ENCODE measurements around the gene EXOC4. TPM values are rescaled to one million over a fixed set of nuclear protein-coding genes. Genes with fewer than 3 reads are reported as not detected.

Gene EXOC4
- total RNA-seq, 2 donors from 2014 or later: 53.5 to 62.3 TPM

DNA sequence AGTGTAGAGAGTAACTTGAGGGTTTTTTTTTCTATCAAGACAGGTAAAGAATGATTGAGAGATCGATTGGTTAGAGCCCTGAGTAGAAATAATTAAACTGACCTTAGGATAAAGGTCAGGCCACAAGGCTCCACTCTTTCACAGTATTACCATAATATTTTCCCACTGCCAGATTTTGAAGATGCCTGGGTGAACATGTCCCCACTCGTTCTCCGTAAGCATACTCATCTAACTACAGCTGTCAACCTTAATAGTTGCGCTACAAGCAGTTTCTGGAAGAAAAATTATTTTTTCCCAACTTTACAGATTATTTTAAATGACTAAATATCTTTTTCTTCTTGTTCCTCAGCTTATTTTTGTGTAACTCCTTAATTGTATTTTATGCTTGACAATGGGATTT lies 671.1 kb downstream of the EXOC4 start:
- Mint-ChIP-seq H3K4me1 (no peaks in the 10 kb centered on the region), H3K27me3 (no peaks in the 10 kb centered on the region), H3K27ac (no peak overlapping the region), H3K9me3 (no peaks in the 10 kb centered on the region), H3K36me3 (ENCODE audit: low read depth) (peaks cover 30% of the 10 kb centered on the region), H3K4me3 (no peak overlapping the region)
- ATAC-seq (replicated peaks): no peak

DNA sequence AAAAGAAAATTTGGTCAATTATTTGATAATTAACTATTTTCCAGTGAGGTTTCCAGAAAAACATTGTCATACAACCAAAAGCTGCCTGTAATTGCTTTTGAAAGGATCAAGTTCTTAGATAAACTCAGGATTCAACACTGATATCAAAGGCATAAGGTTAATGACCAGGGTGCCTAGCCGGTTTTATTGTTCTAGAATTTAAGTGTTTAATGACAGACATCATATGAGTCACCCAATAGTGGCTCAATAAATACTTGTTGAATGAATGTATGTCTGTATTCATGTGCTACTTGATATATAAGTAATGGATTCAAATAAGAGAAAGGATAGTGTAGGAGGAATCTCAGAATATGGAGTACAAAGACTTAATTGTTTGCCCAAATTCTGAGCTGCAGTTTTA lies 678.2 kb downstream of the EXOC4 start:
- H3K27ac Mint-ChIP-seq: no peak overlapping the region
- H3K9me3 Mint-ChIP-seq: no peaks in the 10 kb centered on the region
- H3K4me1 Mint-ChIP-seq: no peaks in the 10 kb centered on the region
- ATAC-seq (replicated peaks): no peak
- H3K27me3 Mint-ChIP-seq: no peaks in the 10 kb centered on the region
- H3K36me3 Mint-ChIP-seq (ENCODE audit: low read depth): no peaks in the 10 kb centered on the region
- H3K4me3 Mint-ChIP-seq: no peak overlapping the region

DNA sequence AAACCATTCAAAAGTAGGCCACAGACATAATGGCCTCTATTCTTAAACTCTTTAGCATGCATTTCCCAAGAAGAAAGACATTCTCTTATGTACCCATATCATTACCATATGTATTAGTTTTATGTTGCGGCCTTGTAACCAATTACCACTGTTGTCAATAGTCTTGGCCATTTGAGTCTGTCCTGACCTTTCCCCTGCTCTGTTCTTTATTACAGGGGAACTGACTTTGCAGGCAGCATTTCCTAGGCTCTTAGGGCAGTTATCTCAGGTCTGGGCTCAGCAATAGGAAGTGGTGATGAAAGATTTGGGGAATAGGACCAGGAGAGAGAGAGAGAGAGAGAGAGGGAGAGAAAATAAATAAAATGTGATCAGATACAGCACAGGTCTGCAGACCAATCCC lies 679.7 kb downstream of the EXOC4 start:
- no peak for ATAC-seq (replicated peaks)
- H3K9me3 Mint-ChIP-seq: no peaks in the 10 kb centered on the region
- H3K27me3 Mint-ChIP-seq: no peaks in the 10 kb centered on the region
- H3K36me3 Mint-ChIP-seq (ENCODE audit: low read depth): peaks cover 4% of the 10 kb centered on the region
- no peak overlapping the region for H3K4me3 Mint-ChIP-seq
- no peak overlapping the region for H3K27ac Mint-ChIP-seq
- H3K4me1 Mint-ChIP-seq: no peaks in the 10 kb centered on the region

DNA sequence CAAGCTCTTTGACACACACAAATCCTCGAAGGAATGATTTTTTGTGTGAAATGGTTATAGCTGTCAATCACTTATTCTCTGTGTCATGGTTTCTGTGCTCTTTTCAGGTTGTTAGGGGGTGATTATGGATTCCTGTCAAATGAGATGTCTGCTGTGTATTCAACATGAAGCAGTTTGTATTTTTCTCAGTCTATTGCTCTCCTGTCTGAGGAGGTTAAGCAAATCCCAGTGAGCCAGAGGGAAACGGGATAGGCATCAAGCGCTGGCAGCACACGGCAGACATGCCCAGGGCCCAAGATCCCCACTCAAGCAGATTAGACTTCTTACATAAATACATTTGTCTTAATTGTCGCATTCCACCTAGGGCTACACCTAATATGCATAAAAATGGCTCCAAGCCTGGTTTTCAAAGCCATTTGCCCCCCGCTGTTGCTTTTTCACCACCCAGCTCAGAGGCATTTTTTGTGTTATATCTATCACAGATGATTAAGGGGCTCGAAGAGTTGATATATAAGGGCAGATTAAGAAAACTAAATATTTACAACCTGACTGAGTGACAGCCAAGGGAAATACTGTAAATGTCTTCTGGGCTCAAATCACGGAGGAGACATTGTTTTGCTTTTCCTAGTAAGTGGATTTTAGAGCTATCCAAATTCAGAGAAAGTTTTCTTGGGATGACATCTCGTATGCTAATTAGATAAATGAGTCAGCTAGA lies 681.5 kb downstream of the EXOC4 start:
- H3K36me3 Mint-ChIP-seq (ENCODE audit: low read depth): peaks cover 19% of the 10 kb centered on the region
- H3K27me3 Mint-ChIP-seq: no peaks in the 10 kb centered on the region
- H3K27ac Mint-ChIP-seq: no peak overlapping the region
- no peaks in the 10 kb centered on the region for H3K4me1 Mint-ChIP-seq
- no peaks in the 10 kb centered on the region for H3K9me3 Mint-ChIP-seq
- H3K4me3 Mint-ChIP-seq: no peak overlapping the region
- ATAC-seq (replicated peaks): no peak

DNA sequence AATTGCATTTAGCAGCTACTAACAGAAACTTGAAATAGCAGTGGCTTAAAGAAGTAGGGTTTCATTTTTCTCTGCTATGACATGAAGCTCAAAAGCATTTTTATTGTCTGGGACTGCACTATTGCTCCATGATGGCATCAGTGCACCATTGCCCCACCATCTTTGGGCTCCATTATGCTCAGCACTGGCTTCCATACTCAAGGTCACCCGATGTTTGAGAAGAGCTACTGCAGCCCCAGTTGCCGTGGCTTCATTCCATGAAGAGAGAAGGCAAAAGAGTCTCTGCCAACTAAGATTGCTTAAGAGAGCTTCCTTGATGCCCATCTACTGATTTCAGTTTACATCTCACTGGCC lies 682.1 kb downstream of the EXOC4 start:
- ATAC-seq (replicated peaks): no peak
- no peaks in the 10 kb centered on the region for H3K9me3 Mint-ChIP-seq

DNA sequence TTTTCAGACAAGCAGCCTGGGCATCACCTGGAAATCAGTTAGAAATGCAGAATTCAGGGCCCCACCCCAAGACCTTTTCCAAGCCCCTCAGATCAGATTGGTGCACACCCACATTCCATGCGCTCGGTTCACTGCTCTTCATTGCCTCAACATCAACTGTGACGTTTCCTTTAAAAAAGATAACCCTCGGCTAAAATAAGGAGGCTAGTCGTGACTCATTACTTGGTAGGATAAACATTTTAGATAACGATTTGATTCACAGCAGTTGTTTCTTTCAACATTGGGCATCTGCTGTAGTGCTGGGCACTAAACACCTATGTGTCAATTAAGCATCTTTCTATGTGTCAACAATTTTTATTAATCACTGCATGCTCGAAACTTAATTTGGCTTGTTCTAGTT lies 683.2 kb downstream of the EXOC4 start:
- peaks cover 34% of the 10 kb centered on the region for H3K36me3 Mint-ChIP-seq (ENCODE audit: low read depth)
- ATAC-seq (replicated peaks): no peak
- H3K27ac Mint-ChIP-seq: no peak overlapping the region
- no peaks in the 10 kb centered on the region for H3K9me3 Mint-ChIP-seq
- H3K4me3 Mint-ChIP-seq: no peak overlapping the region
- H3K4me1 Mint-ChIP-seq: no peaks in the 10 kb centered on the region
- no peaks in the 10 kb centered on the region for H3K27me3 Mint-ChIP-seq

More for the DNA sequence above, 682.1 kb downstream of the EXOC4 start:
- Mint-ChIP-seq H3K27ac (no peak overlapping the region), H3K4me1 (no peaks in the 10 kb centered on the region), H3K4me3 (no peak overlapping the region), H3K27me3 (no peaks in the 10 kb centered on the region), H3K36me3 (ENCODE audit: low read depth) (peaks cover 24% of the 10 kb centered on the region)

DNA sequence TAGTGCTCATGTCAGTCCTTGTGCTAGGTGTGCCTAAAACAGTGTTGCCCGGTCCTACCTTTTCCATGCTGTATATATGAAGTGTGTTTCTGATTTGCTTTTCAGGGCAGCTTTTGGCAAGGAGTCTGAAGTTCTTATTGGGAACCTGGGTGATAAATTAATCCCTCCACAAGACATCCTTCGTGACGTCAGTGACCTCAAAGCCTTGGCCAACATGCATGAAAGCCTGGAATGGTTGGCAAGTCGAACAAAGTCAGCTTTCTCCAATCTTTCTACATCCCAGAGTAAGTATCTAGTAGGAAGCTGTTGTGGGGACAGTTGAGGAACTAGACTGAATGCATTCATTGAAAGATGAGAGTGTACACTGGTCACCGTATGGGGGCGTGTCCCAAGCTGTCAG lies 684.9 kb downstream of the EXOC4 start:
- Mint-ChIP-seq H3K9me3 (no peaks in the 10 kb centered on the region), H3K4me3 (no peak overlapping the region), H3K27me3 (no peaks in the 10 kb centered on the region), H3K36me3 (ENCODE audit: low read depth) (peaks cover 43% of the 10 kb centered on the region), H3K4me1 (no peaks in the 10 kb centered on the region), H3K27ac (no peak overlapping the region)
- ATAC-seq (replicated peaks): no peak

DNA sequence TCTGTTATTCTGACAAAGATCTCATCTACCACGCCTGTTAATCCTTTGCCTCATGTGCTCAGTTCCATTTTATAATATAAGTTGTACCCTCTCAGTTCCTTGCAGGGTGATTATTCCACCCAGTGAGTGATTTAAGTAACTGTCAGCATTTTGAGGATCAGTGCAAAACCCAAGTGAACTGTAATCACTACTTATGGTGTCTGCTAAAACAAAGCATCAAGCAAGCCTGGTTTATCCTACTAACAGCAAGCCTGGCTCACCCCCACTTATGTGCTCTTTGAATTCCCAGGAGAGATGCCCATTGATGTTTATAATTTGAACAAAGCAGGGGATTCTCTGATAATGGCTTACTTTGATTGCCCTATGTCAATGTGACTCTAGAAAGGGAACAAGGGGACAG lies 687.5 kb downstream of the EXOC4 start:
- H3K36me3 Mint-ChIP-seq (ENCODE audit: low read depth): peaks cover 43% of the 10 kb centered on the region
- no peak for ATAC-seq (replicated peaks)

DNA sequence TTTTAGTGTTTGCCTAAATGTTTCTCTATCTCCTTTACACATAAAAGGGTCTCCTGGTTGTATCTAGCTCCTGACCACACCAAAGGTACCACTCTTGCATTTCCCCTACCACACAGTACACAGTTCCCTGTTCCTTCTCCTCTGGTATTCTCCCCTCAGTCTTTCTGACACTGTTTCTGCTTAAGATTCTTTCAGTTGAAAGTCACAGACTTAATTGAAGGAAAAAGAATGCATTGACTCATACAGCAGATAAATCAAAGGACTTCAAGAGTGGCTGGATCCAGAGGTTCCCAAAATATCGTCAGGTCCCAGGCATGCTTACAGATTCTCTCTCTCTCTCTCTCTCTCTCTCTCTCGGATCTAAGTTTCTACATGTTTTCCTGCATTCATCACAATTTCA lies 688.6 kb downstream of the EXOC4 start:
- Mint-ChIP-seq H3K27ac (no peak overlapping the region), H3K4me3 (no peak overlapping the region), H3K27me3 (no peaks in the 10 kb centered on the region), H3K4me1 (no peaks in the 10 kb centered on the region), H3K36me3 (ENCODE audit: low read depth) (peaks cover 43% of the 10 kb centered on the region), H3K9me3 (no peaks in the 10 kb centered on the region)
- no peak for ATAC-seq (replicated peaks)

More for the DNA sequence above, 687.5 kb downstream of the EXOC4 start:
- H3K9me3 Mint-ChIP-seq: no peaks in the 10 kb centered on the region
- no peaks in the 10 kb centered on the region for H3K4me1 Mint-ChIP-seq
- H3K4me3 Mint-ChIP-seq: no peak overlapping the region
- no peaks in the 10 kb centered on the region for H3K27me3 Mint-ChIP-seq
- H3K27ac Mint-ChIP-seq: no peak overlapping the region

DNA sequence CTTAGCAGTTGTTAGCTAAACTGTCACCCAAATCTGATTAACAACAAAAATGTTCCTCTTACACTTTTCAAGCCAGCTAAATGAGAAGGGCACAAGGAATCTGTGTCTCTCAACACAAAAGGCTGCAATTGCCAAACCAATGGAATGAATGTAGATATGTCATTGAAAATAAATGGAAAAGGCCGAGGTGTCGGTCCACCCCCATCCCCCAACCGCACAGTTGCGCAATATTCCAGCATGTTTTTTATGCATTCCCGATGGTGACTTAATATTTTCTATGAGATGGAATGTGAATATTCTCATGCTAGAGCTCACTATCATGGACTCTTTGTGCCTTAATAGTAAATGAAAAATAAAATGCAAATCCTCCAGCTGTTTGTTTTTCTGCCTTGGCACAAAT lies 692.6 kb downstream of the EXOC4 start:
- H3K27me3 Mint-ChIP-seq: no peaks in the 10 kb centered on the region
- no peaks in the 10 kb centered on the region for H3K4me1 Mint-ChIP-seq
- peaks cover 14% of the 10 kb centered on the region for H3K36me3 Mint-ChIP-seq (ENCODE audit: low read depth)
- no peak overlapping the region for H3K4me3 Mint-ChIP-seq
- peaks cover 4% of the 10 kb centered on the region for H3K9me3 Mint-ChIP-seq
- ATAC-seq (replicated peaks): no peak
- no peak overlapping the region for H3K27ac Mint-ChIP-seq

DNA sequence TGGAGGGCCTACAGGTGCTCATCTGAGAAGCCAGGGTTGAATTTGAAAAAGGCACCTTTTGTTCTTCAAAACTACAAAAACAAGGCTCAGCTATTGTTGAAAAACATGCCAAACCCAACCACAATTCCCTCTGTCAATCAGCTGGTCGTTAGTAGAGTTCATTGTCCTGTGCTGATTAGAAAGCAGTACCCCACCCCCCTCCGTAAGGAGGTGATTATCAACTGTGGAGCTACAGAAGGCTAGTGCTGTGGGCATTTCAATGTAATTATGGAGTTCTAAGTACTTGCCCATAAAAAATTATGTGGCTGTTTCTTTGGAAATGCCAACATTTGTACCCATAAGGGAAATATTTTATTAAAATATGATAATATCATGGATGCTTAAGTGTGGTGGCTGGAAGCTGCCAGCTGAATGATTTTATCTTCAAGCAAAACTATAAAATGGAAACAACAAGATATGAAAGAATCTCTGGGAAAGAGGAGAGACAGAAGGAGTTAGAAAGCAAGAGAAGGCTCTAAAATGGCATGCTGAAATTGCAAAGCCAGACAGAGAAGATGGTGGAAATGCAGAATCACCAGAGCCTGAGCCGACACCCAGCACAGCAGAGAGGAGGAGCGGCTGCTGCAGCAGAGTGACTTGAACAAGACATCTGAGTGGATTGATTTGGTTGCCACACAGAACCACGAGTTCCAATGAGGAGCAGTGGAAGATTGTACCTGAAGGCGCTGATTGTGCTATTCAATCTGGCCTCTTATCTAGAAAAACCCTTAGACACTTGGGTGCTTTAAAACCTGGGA lies 694.8 kb downstream of the EXOC4 start:
- ATAC-seq (replicated peaks): no peak
- Mint-ChIP-seq H3K27me3 (no peaks in the 10 kb centered on the region), H3K9me3 (peaks cover 6% of the 10 kb centered on the region), H3K27ac (no peak overlapping the region), H3K4me1 (no peaks in the 10 kb centered on the region), H3K4me3 (no peak overlapping the region), H3K36me3 (ENCODE audit: low read depth) (no peaks in the 10 kb centered on the region)

DNA sequence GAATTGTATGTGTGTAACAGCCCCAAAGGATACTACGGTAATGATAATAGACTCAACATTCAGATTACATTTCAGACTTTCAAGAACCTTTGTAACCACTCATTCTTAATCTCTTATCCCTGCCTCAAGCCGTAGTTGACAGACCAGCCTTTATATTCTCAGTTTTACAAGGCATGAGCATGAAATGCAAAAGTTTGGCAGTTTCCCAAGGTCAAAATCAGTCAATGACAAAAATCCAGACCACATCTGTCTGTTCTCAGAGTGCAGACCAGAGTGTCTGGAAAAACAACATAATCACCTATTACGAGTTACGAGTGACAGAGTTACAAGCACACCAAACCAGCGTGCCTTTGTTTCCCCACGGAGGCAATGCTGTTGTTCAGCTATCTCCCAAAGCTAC lies 695.7 kb downstream of the EXOC4 start:
- H3K4me3 Mint-ChIP-seq: no peak overlapping the region
- H3K27me3 Mint-ChIP-seq: no peaks in the 10 kb centered on the region
- H3K4me1 Mint-ChIP-seq: no peaks in the 10 kb centered on the region
- ATAC-seq (replicated peaks): no peak
- H3K36me3 Mint-ChIP-seq (ENCODE audit: low read depth): no peaks in the 10 kb centered on the region
- peaks cover 10% of the 10 kb centered on the region for H3K9me3 Mint-ChIP-seq
- no peak overlapping the region for H3K27ac Mint-ChIP-seq

DNA sequence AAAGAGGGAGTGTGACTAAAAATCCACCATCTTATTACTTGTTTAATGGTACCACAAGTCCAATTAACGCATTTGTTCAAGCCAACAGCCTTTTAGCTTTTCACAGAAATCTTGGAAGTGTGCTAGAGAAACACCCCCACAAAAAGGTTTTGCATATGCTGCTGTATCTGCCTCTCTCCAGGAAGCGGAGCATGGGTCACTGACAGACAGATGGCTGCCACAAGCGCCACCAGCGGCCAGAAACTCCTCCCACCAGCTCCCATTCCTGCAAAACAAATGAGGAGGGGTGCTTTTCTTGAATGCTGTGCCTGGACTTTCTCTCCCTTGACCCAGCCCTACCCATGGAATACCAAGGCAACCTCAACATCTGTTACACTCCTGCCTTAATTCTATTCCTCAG lies 698.0 kb downstream of the EXOC4 start:
- ATAC-seq (replicated peaks): no peak
- Mint-ChIP-seq H3K27ac (no peak overlapping the region), H3K27me3 (no peaks in the 10 kb centered on the region), H3K9me3 (peaks cover 10% of the 10 kb centered on the region), H3K4me1 (no peaks in the 10 kb centered on the region), H3K36me3 (ENCODE audit: low read depth) (no peaks in the 10 kb centered on the region), H3K4me3 (no peak overlapping the region)

DNA sequence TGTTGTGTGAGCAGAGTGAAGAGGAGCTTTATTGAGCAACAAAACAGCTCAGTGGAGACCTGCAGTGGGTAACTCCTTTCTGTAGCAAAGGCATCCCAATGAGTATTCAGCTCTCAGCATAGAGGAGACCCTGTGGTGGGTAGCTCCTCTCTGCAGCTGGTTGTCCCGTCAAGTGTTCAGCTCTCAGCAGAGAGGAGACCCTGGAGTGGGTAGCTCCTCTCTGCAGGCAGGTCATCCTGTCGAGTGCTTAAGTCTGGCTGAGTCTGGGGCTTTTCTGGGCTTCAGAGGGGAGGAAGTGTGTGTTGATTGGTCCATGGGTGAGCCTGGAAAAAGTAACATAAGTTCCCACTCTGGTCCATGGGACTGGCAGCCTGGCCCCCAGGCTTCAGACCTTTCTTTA lies 702.3 kb downstream of the EXOC4 start:
- ATAC-seq (replicated peaks): no peak
- Mint-ChIP-seq H3K9me3 (peaks cover 6% of the 10 kb centered on the region), H3K36me3 (ENCODE audit: low read depth) (no peaks in the 10 kb centered on the region), H3K4me3 (no peak overlapping the region), H3K27me3 (no peaks in the 10 kb centered on the region), H3K27ac (no peak overlapping the region), H3K4me1 (no peaks in the 10 kb centered on the region)

DNA sequence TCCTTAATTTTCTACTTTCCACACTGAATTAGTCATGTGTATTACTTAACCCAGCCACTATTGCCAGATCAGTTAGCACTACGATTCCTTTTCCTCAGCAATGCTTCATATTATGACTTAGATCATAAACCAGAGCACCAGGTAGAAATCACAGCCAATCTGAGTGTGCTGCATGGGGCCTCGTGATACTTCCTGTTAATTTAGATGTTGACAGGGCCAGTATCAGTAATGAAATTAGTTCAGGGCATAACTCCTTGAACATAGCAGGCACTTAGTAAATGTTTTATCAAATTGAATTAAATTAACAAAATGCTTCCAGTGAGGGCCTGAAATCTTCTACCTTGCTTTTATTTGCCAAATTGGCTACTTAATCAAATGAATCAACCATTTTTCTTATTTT lies 705.0 kb downstream of the EXOC4 start:
- Mint-ChIP-seq H3K36me3 (ENCODE audit: low read depth) (no peaks in the 10 kb centered on the region), H3K4me1 (no peaks in the 10 kb centered on the region), H3K27me3 (no peaks in the 10 kb centered on the region), H3K9me3 (peaks cover 2% of the 10 kb centered on the region), H3K27ac (no peak overlapping the region), H3K4me3 (no peak overlapping the region)
- ATAC-seq (replicated peaks): no peak
